ENCODE measurements around the gene TSHZ3.
A peak's percentile ranks its signal among the peaks of the same experiment; 100 is the strongest.

Gene TSHZ3

GRCh38 chr19:31349160-31349881, at the start of gene TSHZ3:
Gene TSHZ3 (minus strand): TSS chr19:31349436. CDS start chr19:31349219, 217 bp downstream.
- no peak for DNase-seq

- no peak for DNase-seq
Measured at GRCh38 chr19:31397308-31397707, 48.1 kb upstream of the TSHZ3 start.

- DNase-seq: no peak
Measured at GRCh38 chr19:31392464-31392863, 43.2 kb upstream of the TSHZ3 start.

- DNase-seq: no peak
Measured at GRCh38 chr19:31391518-31391917, 42.3 kb upstream of the TSHZ3 start.

- DNase-seq: no peak
Measured at GRCh38 chr19:31390711-31391110, 41.5 kb upstream of the TSHZ3 start.

GRCh38 chr19:31389874-31390273, 40.6 kb upstream of the TSHZ3 start:
- DNase-seq: no peak

GRCh38 chr19:31387717-31388301, 38.6 kb upstream of the TSHZ3 start:
- no peak for DNase-seq

- no peak for DNase-seq
Measured at GRCh38 chr19:31386806-31387205, 37.6 kb upstream of the TSHZ3 start.

- DNase-seq: no peak
Measured at GRCh38 chr19:31385744-31386143, 36.5 kb upstream of the TSHZ3 start.

GRCh38 chr19:31383553-31383952, 34.3 kb upstream of the TSHZ3 start:
- no peak for DNase-seq

GRCh38 chr19:31380854-31381253, 31.6 kb upstream of the TSHZ3 start:
- no peak for DNase-seq

GRCh38 chr19:31378404-31378803, 29.2 kb upstream of the TSHZ3 start:
- no peak for DNase-seq

- no peak for DNase-seq
Measured at GRCh38 chr19:31377736-31378135, 28.5 kb upstream of the TSHZ3 start.

- no peak for DNase-seq
Measured at GRCh38 chr19:31372246-31372781, 23.1 kb upstream of the TSHZ3 start.

GRCh38 chr19:31370216-31370615, 21.0 kb upstream of the TSHZ3 start:
- no peak for DNase-seq

GRCh38 chr19:31364963-31365362, 15.7 kb upstream of the TSHZ3 start:
- DNase-seq: no peak

- no peak for DNase-seq
Measured at GRCh38 chr19:31361728-31362127, 12.5 kb upstream of the TSHZ3 start.

- DNase-seq: no peak
Measured at GRCh38 chr19:31357315-31357673, 8.1 kb upstream of the TSHZ3 start.

- peak; percentile 77 for DNase-seq
Measured at GRCh38 chr19:31356587-31357314, 7.5 kb upstream of the TSHZ3 start.

GRCh38 chr19:31355665-31356289, 6.5 kb upstream of the TSHZ3 start:
- no peak for DNase-seq

GRCh38 chr19:31354799-31355664, 5.8 kb upstream of the TSHZ3 start:
- DNase-seq: no peak

GRCh38 chr19:31354316-31354715, 5.1 kb upstream of the TSHZ3 start:
- no peak for DNase-seq

All from activated CD4-positive, CD25-positive, alpha-beta regulatory T cell treated with anti-CD3 and anti-CD28 coated beads, Interleukin-2, amount 50 U/mL, for 72 hours (primary cell).